CD4-positive, alpha-beta T cell treated with Interleukin-10 for 1 hour (primary cell): ENCODE data around the gene NRM.
"Not testable (repeated sequence)": the region's sequence is repeated elsewhere in the genome, so short reads cannot be mapped to it uniquely, and the experiment has no call there.

Source experiments
- DNase-seq: peaks from one replicate; pipeline ENCODE4 v3.0.0-alpha.2; 2020

The NRM gene

GRCh38 chr6:30719791-30720737, 29.3 kb upstream of the NRM start, which contains the start of gene TUBB:
TUBB (plus strand) TSS chr6:30720352; CDS start chr6:30720507, 155 bp downstream.
- peak; percentile 96 for DNase-seq

- no peak for DNase-seq
Observed at GRCh38 chr6:30719356-30719755, 28.6 kb upstream of the NRM start.

- DNase-seq: not testable (repeated sequence)
Observed at GRCh38 chr6:30717845-30718720, 27.3 kb upstream of the NRM start.

GRCh38 chr6:30717129-30717844, 26.5 kb upstream of the NRM start, which contains the start of gene MDC1:
MDC1 (minus strand) TSS chr6:30717281; CDS start chr6:30715175, 2,106 bp downstream.
- peak; percentile 100 for DNase-seq

- no peak for DNase-seq
Observed at GRCh38 chr6:30716879-30717128, 26.0 kb upstream of the NRM start.

GRCh38 chr6:30714263-30714662, 23.5 kb upstream of the NRM start:
- no peak for DNase-seq

- no peak for DNase-seq
Observed at GRCh38 chr6:30712441-30712945, 21.7 kb upstream of the NRM start.

GRCh38 chr6:30711758-30712380, 21.1 kb upstream of the NRM start:
- no peak for DNase-seq

- DNase-seq: no peak
Observed at GRCh38 chr6:30709101-30709868, 18.5 kb upstream of the NRM start.

- DNase-seq: no peak
Observed at GRCh38 chr6:30707281-30707850, 16.6 kb upstream of the NRM start.

- no peak for DNase-seq
Observed at GRCh38 chr6:30705620-30706019, 14.8 kb upstream of the NRM start.

GRCh38 chr6:30703821-30704220, 13.0 kb upstream of the NRM start:
- no peak for DNase-seq

GRCh38 chr6:30703011-30703410, 12.2 kb upstream of the NRM start:
- no peak for DNase-seq

GRCh38 chr6:30700340-30700739, 9.6 kb upstream of the NRM start:
- DNase-seq: no peak

GRCh38 chr6:30696432-30696831, 5.6 kb upstream of the NRM start:
- no peak for DNase-seq

- no peak for DNase-seq
Observed at GRCh38 chr6:30691208-30691847, 544 bp upstream of the NRM start.

- no peak for DNase-seq
Observed at GRCh38 chr6:30689985-30690384, 799 bp downstream of the NRM start.

- no peak for DNase-seq
Observed at GRCh38 chr6:30689022-30689865, 1.5 kb downstream of the NRM start.

- DNase-seq: no peak
Observed at GRCh38 chr6:30688569-30688968, 2.2 kb downstream of the NRM start.
